Smooth muscle cell of trachea (primary cell): Measurements from ENCODE around the gene PTGR3. TPM values are rescaled to one million over a fixed set of nuclear protein-coding genes. Genes with fewer than 3 reads are reported as not detected.

Experiments used
- total RNA-seq: library from RNA; depleted of rRNA; stranded (reverse); fragments of >200 nt; gene quantifications from 2 replicates; pipeline ENCODE4 v1.2.1, GENCODE V29; 2014

PTGR3 gene, protein sequence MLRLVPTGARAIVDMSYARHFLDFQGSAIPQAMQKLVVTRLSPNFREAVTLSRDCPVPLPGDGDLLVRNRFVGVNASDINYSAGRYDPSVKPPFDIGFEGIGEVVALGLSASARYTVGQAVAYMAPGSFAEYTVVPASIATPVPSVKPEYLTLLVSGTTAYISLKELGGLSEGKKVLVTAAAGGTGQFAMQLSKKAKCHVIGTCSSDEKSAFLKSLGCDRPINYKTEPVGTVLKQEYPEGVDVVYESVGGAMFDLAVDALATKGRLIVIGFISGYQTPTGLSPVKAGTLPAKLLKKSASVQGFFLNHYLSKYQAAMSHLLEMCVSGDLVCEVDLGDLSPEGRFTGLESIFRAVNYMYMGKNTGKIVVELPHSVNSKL
- total RNA-seq, result 13.4 and 14.7 TPM in 2 replicates

DNA sequence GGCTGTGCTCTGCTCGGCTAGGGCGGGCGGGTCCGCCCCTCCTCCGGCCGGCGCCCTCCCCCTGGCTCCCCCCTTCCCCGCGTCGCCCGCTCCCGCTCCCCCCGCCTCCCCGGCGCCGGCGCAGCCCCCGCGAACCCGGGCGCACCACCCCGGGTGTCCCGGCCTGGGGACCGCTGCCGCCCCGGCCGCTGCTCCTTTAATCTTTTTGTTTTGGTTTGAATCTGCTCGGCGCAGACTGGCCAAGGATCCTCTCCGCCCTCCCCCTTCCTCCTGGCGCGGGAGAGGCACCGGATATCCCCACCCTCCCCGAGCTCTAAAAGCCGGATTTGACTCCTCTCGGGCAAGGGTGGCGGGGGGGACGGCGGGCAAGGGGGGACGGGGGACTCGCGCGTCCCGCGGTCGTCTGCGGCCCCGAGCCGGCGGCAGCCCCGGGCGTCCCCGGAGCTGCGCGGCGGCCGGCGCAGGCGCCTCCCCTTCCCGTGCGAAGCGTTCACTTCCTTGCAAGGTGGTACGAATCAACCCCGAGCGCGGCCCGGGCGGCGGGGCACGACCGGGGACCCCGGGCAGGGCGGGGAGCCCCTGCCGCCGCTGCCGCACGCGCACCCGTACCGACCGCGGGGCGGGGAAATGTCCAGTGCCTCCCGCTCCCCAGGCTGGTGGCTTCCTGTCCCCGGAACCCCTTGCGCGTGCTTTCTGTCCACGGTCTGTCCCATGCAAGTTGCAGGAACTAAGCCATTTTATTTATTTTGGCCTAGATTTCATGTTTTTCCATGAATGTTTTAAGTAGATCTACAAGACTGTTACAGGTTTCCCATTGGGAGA, at the start of gene PTGR3:
Gene PTGR3, minus strand, starts transcription at position 11 of the 822 bp plus-strand sequence. CDS start 81 bp downstream, outside the sequence.

GRCh38 chr18:75210274-75211001, 1.5 kb upstream of the PTGR3 start, which contains the start of gene TSHZ1:
TSS of gene TSHZ1 (plus strand) at chr18:75210797. CDS start at chr18:75211877, 1,080 bp downstream.

Other genes starting within 250 kb of the PTGR3 start
- gene TSHZ1, start 1.7 kb upstream of the PTGR3 start, total RNA-seq, result 4.8 and 5.8 TPM in 2 replicates
- gene SMIM21, start 218.6 kb upstream of the PTGR3 start, total RNA-seq, result not detected in 2 replicates